ENCODE results near the gene PVRIG. TPM values are rescaled to one million over a fixed set of nuclear protein-coding genes. Genes with fewer than 3 reads are reported as not detected.
"Not testable (repeated sequence)": the region's sequence is repeated elsewhere in the genome, so short reads cannot be mapped to it uniquely, and the experiment has no call there.

The PVRIG gene
- total RNA-seq, 1 donor from 2014 or later = not detected

DNA sequence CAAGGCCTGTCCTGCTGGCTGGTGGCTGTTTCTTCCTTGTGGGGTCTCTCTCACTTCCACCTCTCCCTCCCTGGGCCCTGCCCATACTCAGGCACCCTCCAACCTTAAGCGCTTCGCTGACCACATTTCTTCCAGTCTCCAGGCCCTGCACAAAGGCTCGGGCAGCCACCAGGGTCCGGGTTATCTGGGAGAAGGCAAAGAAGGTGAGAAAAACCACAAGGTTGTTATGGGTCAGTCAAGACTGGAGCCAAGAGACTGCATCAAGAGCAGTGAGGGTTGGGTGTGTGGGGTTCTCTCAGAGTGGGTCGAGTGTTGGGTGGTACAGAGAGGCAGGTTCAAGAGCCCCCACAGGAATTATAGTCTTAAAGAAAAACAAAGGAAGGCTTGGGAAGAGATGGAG lies 45.2 kb upstream of the PVRIG start:
- Mint-ChIP-seq H3K36me3 (ENCODE audit: low read depth) (peaks cover 8% of the 10 kb centered on the region), H3K9me3 (peaks cover 2% of the 10 kb centered on the region), H3K4me1 (peaks cover 44% of the 10 kb centered on the region), H3K4me3 (peak overlapping the region; percentile 86), H3K27ac (ENCODE audit: unreplicated experiment) (no peak overlapping the region), H3K27me3 (ENCODE audit: low read depth) (peaks cover 13% of the 10 kb centered on the region)
- TF ChIP-seq, protein P1, sequence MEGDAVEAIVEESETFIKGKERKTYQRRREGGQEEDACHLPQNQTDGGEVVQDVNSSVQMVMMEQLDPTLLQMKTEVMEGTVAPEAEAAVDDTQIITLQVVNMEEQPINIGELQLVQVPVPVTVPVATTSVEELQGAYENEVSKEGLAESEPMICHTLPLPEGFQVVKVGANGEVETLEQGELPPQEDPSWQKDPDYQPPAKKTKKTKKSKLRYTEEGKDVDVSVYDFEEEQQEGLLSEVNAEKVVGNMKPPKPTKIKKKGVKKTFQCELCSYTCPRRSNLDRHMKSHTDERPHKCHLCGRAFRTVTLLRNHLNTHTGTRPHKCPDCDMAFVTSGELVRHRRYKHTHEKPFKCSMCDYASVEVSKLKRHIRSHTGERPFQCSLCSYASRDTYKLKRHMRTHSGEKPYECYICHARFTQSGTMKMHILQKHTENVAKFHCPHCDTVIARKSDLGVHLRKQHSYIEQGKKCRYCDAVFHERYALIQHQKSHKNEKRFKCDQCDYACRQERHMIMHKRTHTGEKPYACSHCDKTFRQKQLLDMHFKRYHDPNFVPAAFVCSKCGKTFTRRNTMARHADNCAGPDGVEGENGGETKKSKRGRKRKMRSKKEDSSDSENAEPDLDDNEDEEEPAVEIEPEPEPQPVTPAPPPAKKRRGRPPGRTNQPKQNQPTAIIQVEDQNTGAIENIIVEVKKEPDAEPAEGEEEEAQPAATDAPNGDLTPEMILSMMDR (conservative IDR thresholded peaks at IDR 0.05) = no peak
- DNase-seq (ENCODE audit: low read depth, low spot score) = no peak

DNA sequence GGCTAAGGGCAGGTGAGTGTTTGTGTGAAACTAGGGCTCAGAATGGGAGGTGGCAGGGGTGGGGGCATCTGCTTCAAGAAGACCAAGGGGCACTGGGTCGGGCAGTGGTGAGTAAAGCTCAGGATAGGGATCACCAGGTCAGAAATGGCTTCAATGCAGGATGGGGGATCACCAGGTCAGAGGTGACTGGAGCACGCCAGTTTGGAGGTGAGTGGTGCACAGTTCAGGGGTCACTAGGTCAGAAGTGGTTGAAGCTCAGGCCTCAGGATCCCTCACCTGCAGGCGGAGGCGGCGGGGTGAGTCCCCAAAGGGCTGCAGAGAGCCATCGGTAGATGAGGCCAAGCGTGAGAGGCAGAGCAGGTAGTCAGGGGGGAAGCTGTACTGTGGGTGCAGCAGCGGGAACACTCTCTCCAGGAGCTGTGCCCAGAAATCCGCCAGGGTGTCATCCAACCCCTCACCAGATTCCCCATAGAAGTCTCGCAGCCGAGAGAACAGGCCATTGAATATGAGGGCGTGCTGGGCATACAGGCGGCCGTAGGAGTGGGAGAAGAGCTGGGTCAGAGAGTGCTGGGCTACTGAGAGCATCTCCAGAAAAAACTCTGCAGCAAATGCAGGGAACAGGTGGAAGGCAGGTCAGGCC lies 44.3 kb upstream of the PVRIG start:
- Mint-ChIP-seq H3K27me3 (ENCODE audit: low read depth) (peaks cover 15% of the 10 kb centered on the region), H3K4me1 (peaks cover 39% of the 10 kb centered on the region), H3K36me3 (ENCODE audit: low read depth) (peaks cover 8% of the 10 kb centered on the region), H3K27ac (ENCODE audit: unreplicated experiment) (no peak overlapping the region), H3K9me3 (peaks cover 2% of the 10 kb centered on the region), H3K4me3 (peak overlapping the region; percentile 86)
- DNase-seq (ENCODE audit: low read depth, low spot score) = no peak
- TF ChIP-seq, protein P1 (conservative IDR thresholded peaks at IDR 0.05) = no peak

DNA sequence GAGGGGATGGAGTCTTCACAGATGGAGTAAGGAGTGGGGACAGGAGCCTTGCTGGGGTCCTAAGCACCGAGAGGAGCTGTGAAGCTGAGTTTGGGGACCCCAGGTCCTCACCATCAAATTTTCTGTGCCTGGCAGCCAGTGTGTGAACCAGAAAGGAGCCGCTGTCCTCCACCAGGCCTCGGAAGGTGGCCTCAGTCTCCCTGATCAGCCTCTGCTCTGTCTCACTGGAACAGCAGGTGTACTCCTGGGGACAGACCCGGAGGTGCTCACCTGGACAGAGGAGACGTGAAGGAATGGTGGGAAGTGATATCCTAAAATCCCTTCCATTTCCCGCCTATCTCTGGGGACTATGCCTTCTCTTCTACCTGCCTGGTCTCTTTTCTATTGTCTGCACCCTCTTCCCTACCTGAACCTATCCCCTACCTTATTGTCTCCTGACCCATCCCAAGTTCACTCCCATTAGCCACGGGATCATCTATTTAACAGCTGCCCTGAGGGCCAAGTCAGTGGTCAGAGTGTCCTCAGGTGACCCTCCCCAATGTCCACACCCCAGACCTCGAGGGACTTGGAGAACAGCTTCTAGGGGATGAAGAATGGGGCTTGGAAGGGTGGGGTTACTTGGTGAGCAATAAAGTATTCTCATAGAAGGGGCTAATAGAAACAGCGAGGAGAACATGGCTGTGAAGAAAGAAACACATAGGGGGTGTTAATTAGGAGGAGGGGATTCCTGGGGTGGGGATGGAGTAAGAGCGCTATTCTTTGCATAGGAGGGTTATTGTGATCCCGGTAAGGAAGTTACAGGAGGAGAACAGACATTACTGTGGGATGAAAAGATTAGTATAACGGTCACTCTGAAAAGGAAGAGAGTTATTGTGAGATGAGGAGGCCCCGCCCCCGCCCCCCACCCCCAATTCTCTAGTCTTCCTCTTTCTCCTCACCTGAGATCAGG lies 43.4 kb upstream of the PVRIG start:
- Mint-ChIP-seq H3K9me3 (peaks cover 2% of the 10 kb centered on the region), H3K4me3 (peak overlapping the region; percentile 98), H3K27me3 (ENCODE audit: low read depth) (peaks cover 18% of the 10 kb centered on the region), H3K27ac (ENCODE audit: unreplicated experiment) (peak overlapping the region; percentile 88), H3K4me1 (peaks cover 35% of the 10 kb centered on the region), H3K36me3 (ENCODE audit: low read depth) (peaks cover 8% of the 10 kb centered on the region)
- TF ChIP-seq, protein P1 (conservative IDR thresholded peaks at IDR 0.05) = no peak
- DNase-seq (ENCODE audit: low read depth, low spot score) = no peak

DNA sequence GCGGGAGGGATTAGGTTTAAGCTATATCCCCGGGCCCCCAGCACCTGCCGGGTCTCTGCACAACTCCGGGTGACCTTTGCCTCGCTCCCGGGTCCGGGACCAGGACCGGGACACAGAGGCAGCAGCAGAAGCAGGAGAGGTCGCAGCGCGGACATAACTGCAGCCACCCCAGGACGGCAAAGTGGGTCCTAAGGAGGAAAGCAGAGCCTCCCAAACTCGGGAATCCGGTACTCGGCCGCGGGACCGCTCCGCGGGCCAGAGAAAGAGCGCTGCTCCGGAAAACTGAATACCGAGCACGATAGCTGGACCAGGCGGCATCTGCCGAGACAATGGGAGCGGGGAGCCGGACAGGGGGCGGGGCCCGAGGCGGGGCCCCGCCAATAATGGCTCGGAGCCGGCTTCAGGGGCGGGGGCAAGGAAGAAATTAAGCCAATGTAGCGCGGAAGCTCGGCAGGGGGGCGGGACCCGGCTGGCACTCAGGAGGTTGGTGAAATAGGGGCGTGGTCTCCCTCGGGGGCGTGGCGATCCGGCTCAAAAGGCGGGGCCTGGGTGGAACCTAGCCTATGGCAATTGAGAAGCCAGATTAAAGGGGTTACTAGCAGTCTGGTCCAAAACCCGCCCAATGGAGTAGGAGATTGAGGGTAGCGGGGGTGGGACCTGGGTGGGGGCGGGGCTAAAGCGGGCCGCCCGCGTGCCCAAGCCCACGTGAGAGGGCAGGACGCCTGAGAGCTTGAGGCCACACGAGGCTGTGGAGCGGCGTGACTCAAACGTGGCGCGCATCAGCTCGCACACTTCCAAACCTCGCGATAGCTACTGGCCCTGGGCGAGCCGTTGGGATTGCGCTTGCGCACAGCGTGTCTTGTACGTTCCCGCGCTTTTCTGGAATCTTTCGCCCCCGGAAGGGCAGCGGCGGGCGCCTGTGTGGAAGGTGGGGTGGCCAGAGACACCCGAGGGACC lies 42.4 kb upstream of the PVRIG start, which contains the start of the genes GPC2 and STAG3:
TSS of gene GPC2 (minus strand) at position 337 of the 957 bp plus-strand sequence. CDS start at position 155, 182 bp downstream.
TSS of gene STAG3 (plus strand) at position 874 of the 957 bp plus-strand sequence. CDS start 2,639 bp downstream, outside the sequence.
- Mint-ChIP-seq H3K27ac (ENCODE audit: unreplicated experiment) (peak within 1 kb of the TSS; percentile 88), H3K36me3 (ENCODE audit: low read depth) (peaks cover 8% of the 10 kb centered on the region), H3K4me3 (peak within 1 kb of the TSS; percentile 98), H3K27me3 (ENCODE audit: low read depth) (peaks cover 24% of the 10 kb centered on the region), H3K9me3 (peaks cover 2% of the 10 kb centered on the region), H3K4me1 (peaks cover 37% of the 10 kb centered on the region)
- DNase-seq (ENCODE audit: low read depth, low spot score) = peak; percentile 99
- TF ChIP-seq, protein P1 (conservative IDR thresholded peaks at IDR 0.05) = no peak

DNA sequence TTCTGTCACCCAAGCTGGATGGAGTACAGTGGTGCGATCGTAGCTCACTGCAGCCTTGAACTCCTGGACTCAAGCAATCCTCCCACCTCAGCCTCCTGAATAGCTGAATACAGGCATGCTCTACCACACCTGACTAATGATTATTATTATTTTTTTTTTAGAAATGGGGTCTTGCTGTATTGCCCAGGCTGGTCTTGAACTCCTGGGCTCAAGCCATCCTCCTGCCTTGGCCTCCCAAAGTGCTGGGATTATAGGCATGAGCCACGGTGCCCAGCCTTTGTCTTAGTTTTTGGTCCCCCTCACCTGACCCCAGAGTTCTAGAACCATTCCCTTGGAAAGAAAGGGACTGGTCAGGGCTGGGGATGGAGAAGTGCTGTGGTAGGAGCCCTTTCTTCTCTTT lies 39.7 kb upstream of the PVRIG start:
- H3K4me1 Mint-ChIP-seq = peaks cover 31% of the 10 kb centered on the region
- H3K27me3 Mint-ChIP-seq (ENCODE audit: low read depth) = peaks cover 19% of the 10 kb centered on the region
- H3K4me3 Mint-ChIP-seq = peak overlapping the region; percentile 40
- not testable (repeated sequence) for H3K9me3 Mint-ChIP-seq; H3K36me3 Mint-ChIP-seq (ENCODE audit: low read depth); H3K27ac Mint-ChIP-seq (ENCODE audit: unreplicated experiment); DNase-seq (ENCODE audit: low read depth, low spot score)

DNA sequence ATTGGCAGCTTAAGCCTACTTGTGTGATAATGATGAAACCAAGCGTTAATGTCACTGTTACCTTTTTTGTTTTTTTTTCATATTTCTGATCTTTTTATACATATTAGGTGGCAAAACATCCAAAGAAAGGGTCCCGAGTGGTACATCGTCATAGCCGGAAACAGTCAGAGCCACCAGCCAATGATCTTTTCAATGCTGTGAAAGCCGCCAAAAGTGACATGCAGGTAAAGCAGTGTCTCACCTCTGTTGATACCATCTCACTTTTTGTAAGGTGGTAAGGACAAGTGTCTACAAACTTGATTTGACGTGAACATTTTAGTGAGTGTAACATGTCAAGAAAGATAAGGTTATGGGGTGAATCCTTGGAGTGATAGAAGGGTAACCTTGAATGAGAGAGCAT lies 37.1 kb upstream of the PVRIG start:
- H3K4me1 Mint-ChIP-seq = not testable (repeated sequence)

DNA sequence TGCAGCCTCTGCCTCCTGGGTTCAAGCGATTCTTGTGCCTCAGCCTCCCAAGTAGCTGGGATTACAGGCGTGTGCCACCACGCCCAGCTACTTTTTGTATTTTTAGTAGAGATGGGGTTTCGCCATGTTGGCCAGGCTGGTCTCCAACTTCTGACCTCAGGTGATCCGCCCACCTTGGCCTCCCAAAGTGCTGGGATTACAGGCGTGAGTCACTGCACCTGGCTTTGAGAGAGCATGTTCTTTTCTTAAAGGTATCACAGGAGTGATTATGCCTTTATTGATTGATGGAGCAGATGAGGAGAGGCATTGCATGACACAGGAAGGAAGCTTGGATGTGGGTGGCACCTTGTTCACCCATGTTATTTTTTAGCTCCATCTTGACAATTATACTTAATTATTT lies 36.7 kb upstream of the PVRIG start:
- DNase-seq (ENCODE audit: low read depth, low spot score); H3K36me3 Mint-ChIP-seq (ENCODE audit: low read depth); H3K9me3 Mint-ChIP-seq; H3K27ac Mint-ChIP-seq (ENCODE audit: unreplicated experiment); H3K4me1 Mint-ChIP-seq; H3K4me3 Mint-ChIP-seq: not testable (repeated sequence)
- peaks cover 19% of the 10 kb centered on the region for H3K27me3 Mint-ChIP-seq (ENCODE audit: low read depth)

More for the DNA sequence above, 37.1 kb upstream of the PVRIG start:
- not testable (repeated sequence) for H3K27ac Mint-ChIP-seq (ENCODE audit: unreplicated experiment); H3K9me3 Mint-ChIP-seq; H3K36me3 Mint-ChIP-seq (ENCODE audit: low read depth); H3K4me3 Mint-ChIP-seq; DNase-seq (ENCODE audit: low read depth, low spot score)
- peaks cover 19% of the 10 kb centered on the region for H3K27me3 Mint-ChIP-seq (ENCODE audit: low read depth)

All from neural crest cell (in vitro differentiated cells).